Hindlimb muscle (tissue), 1 donor: ENCODE measurements around the gene ENDOU. TPM values are rescaled to one million over a fixed set of nuclear protein-coding genes. Genes with fewer than 3 reads are reported as not detected.

Source experiments
- DNase-seq: peaks from one replicate; pipeline ENCODE4 v3.0.0-alpha.2; 2013
- polyA plus RNA-seq: library from polyadenylated mRNA; unstranded; fragments of 120-200 nt; gene quantifications from one replicate; pipeline ENCODE4 v1.2.1, GENCODE V29; 2013; ENCODE audit not compliant: insufficient read length

Gene ENDOU
- polyA plus RNA-seq, 1 donor = 0.35 TPM

DNA sequence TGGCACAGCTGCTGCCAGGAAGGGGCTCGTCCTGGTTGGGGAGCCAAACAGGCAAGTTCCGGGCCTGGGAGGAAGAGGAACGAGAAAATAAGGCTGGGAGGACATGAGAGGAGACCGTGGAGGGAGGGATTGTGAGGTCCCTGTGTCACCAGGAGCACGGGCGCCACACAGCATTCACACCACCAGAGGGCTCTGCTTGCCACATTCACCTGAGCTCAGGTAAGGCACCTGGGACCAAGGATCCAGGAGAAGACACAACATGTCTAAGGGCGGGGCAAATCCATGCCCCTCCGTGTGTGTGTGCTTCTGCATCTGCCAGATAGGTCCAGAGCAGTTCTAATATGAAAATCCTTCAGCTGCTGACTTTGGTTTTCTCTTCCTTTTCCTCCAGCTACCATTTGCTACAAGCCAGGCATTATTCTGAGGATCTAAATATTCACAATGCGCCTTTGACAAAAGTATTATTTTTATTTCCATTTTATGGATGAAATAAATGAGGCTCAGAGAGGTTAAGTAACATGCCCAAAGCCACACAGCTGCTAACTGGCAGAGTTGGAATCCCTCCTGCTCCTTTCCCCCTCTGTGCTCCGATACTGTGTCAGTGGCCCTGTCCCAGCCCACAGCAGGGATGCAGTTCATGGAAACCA is 18.8 kb upstream of the ENDOU start:
- no peak for DNase-seq

DNA sequence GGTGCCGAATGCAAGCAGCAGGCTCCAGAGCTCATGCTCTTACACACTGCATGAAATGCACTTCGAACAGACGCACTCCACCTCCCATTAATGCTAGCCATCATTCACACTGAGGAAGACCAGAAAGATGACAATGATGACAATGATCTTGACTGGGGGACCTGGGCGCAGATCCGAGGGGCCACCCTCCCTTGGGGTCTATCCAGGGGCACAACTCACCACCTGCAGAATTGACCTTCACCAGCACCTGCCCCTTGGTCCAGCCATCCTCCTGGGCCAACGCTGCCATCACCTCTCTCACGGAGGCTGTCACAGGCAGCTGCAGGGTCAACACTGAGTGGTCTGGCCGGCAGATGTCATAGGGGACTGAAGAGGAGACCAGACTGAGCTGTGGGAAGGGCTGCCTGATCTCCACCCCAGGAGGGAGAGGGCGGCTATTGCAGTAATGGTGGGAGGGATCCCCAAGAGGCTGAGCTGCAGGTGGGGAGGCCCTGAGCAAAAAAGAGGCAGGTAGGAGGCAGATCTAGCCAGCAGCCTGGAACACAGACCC is 18.1 kb upstream of the ENDOU start:
- DNase-seq = no peak

DNA sequence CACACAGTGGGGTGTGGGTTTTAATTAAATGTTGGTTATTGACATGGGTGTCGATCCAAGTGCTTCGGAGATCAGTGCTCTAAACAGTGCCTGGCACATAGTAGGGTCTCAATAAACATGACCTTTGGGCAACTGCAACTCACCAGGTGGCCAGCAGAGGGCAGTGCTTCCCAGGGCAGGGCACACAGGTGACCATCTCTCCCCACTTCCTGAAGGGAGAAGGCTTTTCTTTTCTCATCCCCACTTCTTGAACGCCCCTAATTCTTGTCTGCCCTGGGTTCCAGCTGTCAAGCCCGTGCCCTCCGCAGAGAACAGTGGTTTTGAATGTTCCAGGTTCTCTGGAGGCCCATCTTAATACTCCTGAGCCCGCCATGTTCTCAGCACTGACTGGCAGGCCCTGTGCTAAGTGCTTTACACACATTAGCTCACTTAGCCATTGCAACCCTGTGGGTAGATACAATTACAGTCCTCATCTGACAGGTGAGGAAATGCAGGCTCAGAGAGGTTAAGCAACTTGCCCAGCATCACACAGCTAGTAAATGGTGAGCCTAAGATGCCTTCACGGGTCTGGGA is 17.0 kb upstream of the ENDOU start:
- no peak for DNase-seq

DNA sequence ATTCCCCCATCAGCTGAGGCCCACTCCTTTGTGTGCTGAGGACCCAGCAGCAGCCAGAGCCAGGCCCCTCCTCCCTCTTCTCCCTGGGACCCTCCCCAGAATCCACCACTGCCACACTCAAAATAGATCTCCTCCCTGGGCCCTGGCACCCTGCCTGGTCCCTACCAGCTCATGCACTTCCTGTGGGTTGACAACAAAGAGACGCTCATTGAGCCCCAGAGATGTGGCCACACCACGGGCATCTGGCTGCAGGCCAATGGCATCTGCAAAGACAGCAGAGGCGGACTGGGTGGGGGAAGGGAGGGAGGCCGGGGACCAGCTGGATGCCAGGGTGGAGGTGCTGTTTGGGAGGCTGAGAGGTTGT is 16.0 kb upstream of the ENDOU start:
- peak; percentile 35 for DNase-seq

DNA sequence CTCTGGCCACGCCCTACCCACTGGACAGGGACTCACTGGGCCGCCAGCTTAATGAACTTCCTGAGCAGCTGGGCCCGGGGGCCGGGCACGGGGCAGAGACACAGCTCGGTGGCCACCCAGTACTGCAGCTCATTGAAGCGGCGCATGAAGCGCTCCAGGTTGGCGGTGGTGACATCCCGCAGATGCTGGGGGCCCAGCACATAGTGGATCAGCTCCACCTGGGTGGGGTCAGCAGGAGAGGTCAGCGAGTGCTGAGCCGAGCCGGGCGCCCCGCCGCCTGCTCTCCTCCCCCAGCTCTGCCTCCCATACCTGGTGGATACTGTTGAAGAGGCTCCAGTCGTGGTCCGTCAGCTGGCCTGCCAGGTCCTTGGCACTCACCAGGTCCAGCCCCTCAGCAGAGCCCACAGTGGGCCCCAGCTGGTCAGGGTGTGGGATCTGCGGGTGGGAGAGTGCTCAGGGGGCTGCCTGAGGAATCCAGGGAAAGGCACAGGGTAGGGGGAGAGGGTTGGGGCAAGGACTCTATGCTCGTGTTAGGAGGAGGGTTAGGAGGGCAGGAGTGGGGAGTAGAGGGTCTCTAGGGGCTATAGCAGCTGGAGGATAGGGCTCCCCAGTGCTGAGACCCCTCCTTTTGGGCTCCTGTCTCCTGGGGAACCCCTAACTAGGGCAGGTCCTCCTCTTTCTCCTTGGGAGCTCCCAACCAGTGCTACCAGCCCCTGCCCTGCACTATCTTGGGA is 15.5 kb upstream of the ENDOU start:
- no peak for DNase-seq

DNA sequence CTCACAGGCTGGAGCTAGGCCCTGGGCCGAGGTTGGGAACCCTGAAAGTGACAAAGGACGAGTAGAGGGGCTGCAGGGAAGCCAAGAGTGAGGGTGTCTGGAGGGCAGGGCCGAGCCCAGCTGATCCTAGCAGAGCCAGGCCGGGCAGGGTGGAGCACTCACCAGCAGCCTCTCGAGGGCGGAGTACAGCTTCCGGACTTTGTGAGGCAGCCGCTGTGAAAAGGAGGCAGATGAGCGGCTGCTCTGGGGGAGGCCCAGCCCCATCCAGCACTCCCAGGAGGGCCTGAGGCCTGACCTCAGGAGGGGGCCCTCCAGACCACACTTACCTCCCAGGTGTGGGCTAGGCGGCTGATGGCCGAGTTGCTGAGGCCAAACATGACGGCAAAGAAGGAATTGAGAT is 14.7 kb upstream of the ENDOU start:
- DNase-seq = no peak

DNA sequence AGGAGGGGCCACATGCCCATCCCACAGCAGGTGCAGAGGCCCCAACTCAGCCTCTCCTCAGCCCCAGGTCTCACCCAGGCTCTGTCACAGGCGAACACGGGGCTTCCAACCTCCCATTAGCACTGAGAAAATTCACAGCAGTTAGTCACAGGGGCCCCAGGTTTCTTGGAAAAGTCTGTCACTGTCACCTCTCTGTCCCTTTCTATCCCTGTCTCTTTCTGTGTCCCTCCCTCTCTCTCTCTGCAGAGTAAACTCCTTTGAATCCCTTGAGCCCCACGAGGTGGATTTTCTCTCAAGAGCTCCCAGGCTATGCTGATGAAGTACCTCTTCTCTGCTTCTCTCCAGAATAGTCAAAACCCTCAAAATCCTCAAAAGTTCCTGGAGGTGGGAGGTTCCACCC is 14.0 kb upstream of the ENDOU start:
- no peak for DNase-seq

DNA sequence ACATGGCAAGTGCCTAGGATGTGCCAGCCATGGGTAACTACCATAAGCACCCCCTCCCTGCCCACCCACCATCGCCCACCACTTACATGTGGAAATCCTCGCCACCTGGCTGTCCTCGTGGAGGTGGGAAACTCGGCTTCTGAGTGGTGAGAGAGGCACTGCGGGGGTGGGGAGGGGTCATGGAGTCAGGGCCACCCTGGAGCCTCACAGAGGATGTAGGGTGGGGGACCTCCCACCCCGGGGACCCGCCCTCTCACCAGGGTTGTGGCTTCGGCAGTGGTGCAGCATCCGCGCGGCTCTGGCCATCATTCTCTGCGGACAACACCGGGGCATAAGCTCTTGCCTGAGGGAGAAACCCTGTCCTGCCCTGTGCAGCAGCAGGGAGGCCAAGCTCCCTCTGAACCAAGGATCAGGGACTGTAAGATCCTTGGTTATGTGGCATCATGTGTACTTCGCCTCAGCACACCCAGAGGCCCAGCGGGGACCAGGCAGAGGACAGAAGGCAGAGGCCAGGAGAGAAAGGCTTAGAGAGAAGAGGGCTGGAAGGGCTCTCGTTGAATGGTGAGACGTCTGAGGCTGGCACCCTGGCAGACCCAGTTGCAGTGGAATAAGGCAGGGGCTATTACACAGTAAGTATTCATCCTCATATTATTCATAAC is 12.8 kb upstream of the ENDOU start:
- no peak for DNase-seq

DNA sequence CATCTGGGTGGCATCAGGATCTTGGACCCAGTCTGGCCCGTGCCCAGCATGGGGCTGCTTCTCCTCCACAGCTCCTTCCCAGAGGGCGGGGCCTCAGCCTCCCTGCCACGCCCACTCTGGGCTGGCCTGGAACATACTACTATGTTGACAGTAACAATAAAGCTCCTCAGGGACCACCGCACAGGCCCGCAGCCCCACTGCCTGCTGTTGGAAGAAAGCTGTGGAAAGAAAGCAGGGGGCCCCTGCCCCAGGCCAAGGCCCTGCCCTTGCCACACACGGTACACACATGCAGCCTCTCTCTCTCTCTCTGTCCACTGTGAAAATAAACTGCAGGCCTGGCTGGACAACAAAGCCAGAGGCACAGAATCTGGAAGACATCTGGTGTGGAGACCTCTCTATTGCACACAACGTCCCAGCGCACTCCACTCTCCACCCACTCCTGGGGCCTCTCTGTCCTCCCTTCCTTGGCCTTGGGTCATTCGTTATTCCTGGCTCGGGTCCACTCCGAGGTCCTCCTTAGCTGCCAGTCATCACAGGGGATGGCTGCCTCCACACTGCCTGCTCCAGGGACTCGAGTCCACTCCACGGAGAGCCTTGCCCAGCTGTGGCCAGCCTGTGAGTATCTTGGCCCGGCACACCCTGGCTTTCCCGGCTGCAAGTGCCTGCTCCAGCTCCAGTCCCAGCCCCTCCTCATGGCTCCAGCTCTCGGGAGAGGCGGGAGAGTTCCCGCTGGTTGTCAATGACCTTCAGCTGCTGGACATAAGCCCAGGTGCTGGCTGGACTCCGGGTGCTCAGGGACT is 11.8 kb upstream of the ENDOU start:
- peak; percentile 56 for DNase-seq

DNA sequence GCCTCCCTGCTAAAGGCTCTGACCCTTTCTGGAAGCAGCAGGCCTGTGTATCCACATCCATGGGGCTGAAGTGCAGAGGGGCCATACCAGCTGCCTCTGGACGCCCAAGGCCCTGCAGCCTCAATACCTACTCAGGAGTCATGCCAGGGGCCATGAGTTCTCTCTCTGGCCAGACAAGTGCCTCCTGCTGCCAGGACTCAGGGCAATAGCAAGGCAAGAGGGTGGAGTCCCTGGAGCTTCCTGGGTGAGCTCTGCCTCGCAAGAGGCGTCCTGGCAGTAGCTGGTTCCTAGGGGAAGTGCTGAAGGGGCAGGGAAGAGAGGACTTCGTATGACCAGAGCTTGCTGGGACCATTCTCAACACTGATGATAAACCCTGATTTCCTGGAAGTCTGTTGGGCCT is 10.9 kb upstream of the ENDOU start:
- no peak for DNase-seq

DNA sequence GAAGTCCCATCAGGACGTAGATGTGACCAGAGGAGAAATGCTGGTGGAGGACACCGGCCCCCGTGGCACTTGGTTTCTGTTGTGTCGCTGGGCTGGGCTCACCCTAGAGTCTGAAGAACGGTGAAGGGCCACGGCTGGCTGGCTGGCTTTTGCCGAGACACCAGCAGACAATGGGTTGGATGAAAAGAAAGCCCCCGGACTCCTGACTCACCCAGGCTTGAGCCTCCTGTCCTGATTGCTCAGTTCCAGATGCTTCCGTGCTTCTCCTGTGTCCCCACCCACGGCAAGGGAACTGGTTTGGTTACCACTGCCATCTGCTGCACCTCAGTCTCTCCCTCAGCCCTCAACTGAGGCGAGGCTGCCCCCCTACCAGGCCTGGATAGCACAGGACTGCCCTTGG is 10.4 kb upstream of the ENDOU start:
- DNase-seq = no peak

DNA sequence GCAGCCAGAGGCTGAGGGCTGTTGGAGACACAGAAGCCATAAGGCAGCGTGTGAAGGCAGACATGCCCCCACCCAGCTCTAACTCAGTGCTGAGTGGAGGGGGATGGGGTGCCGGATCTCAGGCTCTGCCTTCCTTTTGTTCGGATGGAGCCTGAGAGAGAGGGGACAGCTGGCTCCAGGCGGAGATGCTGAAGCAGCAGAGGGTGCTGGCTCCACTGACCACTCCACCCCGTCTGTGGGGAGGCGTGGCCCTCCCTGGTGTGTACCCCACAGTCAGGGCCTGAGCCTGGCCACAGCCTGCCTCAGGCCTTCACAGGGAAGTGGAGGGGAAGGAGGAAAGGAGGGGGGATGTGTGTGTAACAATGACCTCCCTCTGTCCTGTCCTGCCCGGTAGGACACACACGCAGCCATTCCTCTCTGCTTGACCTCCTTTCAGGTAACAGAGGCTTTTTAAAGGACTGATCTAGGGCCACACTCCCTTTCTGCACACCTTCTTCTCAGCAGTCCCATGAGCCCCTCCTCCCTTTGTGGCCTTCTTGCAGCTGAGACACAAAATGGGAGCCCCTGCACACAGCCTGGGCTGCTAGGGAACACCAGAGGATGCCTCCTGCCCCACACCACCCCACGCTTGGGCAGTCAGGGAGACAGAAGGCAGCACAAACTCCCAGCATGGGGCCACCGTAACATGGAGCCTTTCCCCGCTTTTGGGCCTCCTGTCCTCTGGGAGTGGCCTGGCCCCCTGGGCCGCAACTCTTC is 9.6 kb upstream of the ENDOU start:
- no peak for DNase-seq

DNA sequence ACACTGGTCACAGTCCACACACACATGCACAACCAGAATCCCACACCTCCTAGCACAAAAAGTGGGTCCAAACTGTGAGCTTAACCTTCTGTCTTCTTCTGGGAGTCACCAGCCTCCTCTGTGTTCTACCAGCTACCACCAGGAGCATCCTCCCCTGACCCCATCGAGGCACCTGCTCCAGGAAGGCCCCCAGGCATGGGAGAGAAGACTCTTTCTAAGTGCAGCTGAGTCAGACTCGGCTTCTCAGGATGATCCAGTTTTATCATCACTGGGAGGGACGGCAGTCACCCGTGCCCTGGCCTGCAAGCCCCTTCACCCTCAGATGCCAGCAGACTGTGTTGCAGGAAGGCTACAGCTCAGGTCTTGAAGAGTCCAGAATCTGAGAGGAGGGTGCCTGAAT is 7.9 kb upstream of the ENDOU start:
- no peak for DNase-seq

DNA sequence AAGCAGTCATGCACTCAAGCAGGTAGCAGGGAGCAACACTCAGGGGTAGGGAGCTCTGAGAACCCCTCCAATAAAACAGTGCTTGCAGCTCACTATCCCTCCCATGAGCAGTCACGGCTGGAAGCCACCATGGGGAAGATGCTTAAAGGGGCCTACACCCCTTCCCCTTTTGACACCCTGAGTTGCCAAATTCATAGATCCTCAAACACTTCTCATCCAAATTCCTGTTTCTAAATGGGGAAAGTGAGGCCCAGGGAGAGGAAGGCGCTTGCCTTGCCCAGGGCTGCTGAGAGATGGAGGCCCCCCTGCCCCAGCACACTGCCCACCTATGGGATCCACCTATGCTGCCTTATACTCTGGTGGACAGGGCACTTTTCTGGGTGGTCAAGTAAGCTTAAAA is 7.2 kb upstream of the ENDOU start:
- DNase-seq = no peak

DNA sequence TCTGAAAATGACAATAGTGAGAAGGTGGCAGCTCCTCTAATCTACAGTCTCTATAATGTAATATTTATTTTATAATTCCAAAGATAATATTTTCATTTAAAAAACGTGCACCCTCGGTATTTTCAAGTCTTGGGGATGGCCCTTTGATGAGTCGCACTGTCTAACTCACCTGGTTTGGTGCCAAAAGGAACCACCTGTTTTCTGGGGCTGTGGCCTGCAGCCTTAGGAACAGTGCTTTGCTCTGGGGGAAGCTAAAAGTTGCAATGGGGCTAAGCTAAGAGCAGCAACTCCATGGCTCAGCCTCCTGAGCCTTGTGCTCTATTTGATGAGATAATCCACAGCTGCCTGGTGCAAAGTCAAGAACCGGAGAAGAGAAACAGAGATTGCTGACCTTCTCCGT is 6.4 kb upstream of the ENDOU start:
- no peak for DNase-seq

DNA sequence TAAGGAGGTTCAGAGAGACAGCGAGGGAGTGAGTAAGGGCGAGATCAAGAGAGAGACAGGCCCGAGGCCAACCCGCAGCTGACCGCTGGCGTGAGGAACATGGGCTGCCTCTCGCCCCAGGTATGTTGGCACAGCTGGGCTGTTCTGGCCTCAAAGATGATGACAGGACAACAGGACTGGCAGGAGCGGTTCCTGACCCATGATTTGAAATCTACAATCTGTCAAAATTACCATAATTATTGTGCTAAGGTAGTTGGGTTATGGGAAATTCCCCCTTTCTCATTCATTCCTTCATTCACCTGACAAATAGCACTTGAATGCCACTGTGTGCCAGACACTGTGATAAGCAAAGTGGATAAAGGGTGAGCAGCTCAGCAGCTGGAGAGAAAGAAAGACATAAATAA is 5.1 kb upstream of the ENDOU start:
- no peak for DNase-seq

DNA sequence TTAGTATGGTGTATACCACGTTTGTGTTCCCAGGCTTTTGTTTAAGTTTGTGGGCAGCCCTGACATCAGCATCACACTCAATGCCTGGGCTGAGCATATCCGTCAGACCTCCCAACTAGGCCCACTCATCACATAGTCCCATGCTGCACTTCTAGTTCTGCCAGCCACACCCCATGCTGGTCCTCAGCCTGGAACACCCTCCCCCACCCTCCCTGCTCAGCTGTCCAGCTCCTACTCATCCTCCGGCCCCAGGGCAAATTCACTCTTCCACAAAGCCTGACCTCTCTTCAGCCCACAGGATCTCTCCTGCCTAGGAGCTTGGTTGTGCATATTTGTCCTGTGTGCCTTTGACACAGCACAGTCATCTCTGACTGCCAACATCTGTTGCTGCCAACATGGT is 3.9 kb upstream of the ENDOU start:
- no peak for DNase-seq

DNA sequence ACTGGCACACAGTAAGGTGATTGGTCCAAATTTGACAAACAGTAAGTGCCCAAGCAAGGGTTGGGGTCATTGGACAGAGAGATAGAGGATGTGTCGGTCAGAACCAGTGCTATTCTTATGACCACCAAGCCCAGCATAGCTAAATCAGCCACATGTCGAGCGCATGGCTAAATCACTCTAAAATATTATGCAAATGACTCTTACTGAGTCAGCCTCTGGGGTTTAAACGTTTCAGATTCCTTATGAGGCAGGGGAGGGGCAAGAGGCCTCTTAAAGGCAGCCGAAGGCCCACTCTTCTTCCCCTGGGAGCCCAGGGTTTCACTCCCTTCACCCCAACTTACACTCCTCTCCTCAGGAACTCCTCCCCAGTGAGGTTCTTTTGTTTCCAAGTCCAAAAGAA is 603 bp upstream of the ENDOU start:
- DNase-seq = no peak

DNA sequence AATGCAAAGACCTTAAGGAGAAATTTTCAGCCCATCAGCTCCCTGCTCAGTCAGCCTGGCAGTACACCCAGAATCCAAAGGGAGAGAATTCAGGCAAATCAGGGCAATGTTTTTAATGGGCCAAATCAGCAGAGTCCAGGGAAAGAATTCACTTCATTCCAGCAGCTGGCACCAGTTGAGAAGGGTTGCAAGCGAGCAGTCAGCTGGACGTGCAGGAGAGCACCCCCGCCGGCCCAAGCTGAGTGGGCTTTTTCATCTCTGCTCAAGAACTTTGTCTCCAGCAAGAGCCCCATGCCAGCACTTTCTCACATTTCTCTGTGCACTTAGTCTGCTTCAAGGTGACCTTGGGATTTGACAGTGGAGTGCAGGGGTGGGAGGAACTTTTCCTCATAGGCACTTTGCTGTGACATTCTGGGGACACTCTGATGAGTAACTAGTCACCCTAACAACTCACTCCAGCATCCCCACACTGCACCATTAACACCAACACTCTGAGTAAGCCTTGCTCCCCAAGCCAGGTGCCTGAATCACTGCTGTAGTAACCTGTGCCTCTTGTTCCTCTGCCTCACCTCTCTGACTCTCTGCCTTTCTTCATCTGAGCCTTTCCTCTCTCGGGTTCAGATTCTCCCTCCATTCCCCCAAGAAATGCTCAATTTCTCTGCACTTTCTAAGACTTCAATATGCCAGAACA is 2.2 kb downstream of the ENDOU start:
- DNase-seq = no peak

DNA sequence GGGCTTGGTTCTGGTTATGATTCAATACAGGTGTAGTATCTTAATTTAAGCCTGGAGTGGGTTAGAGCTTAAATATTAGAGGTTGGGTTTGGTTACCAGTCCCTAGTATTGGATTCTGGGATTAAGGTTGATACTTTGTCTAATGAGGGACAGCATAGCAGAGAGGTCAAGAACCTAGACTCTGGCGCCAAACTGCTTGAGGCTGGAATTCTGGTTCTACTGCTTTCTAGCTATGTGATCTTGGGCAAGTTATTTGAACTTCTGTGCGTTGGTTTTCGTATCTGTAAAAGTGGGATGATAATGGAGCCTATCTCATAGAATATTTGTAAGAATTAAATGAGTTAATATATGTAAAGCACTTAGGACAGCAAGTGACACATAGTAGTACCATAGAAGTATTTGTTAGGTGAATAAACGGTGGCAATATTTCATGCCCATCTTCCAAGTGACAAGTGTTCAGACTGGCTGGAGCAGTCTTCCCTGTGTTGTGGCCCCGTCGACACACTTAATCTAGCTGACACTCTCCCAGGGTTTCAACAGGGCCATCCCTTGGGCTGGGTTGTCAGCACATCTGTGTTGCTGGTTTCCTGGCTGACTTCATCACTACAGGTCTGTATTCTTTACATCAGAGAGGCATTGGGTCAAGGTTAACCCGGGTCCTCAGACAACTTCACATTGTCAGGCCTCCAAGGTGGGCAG is 3.0 kb downstream of the ENDOU start:
- DNase-seq = no peak
